Uterus (tissue), 2 donors: ENCODE data around the gene CEP55.

Experiments used
- CTCF ChIP-seq, 4 experiments: fragments of 200-600 bp in 2 of 4; fragments of 450-650 bp in 2 of 4; sonication (generic) in 2 of 4; IDR thresholded peaks; one replicate each; pipeline ENCODE4 v1.5.1; 2016 to 2019; ENCODE audit warnings: antibody characterized with exemption in 4 of 4, mild to moderate bottlenecking in 2 of 4, moderate library complexity in 1 of 4
- POLR2A ChIP-seq, 2 donors: fragments of 450-650 bp; IDR thresholded peaks; one replicate each; pipeline ENCODE4 v1.6.1; 2016; ENCODE audit warnings: antibody characterized with exemption in 2 of 2, mild to moderate bottlenecking in 1 of 2, moderate library complexity in 1 of 2

- no peak for TF ChIP-seq POLR2A (IDR thresholded peaks at IDR 0.05)
- TF ChIP-seq CTCF (IDR thresholded peaks at IDR 0.05): no peak
These were observed 1.8 kb downstream of the CEP55 start for GRCh38 chr10:93498166-93498565.
